Measurements from ENCODE around the gene FGR.

- TF ChIP-seq, protein P1, sequence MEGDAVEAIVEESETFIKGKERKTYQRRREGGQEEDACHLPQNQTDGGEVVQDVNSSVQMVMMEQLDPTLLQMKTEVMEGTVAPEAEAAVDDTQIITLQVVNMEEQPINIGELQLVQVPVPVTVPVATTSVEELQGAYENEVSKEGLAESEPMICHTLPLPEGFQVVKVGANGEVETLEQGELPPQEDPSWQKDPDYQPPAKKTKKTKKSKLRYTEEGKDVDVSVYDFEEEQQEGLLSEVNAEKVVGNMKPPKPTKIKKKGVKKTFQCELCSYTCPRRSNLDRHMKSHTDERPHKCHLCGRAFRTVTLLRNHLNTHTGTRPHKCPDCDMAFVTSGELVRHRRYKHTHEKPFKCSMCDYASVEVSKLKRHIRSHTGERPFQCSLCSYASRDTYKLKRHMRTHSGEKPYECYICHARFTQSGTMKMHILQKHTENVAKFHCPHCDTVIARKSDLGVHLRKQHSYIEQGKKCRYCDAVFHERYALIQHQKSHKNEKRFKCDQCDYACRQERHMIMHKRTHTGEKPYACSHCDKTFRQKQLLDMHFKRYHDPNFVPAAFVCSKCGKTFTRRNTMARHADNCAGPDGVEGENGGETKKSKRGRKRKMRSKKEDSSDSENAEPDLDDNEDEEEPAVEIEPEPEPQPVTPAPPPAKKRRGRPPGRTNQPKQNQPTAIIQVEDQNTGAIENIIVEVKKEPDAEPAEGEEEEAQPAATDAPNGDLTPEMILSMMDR (IDR thresholded peaks at IDR 0.05): no peak
- TF ChIP-seq POLR2A (IDR thresholded peaks at IDR 0.05): no peak
Measured at GRCh38 chr1:27661412-27662075, 26.6 kb upstream of the FGR start.

Data from heart left ventricle (tissue), 13 donors.